Measurements from ENCODE around the gene TECTB.

TECTB gene

GRCh38 chr10:112311481-112311880 lies 28.3 kb downstream of the TECTB start:
- no peak for DNase-seq (ENCODE audit: low read depth)

GRCh38 chr10:112313234-112313633 lies 30.0 kb downstream of the TECTB start:
- no peak for DNase-seq (ENCODE audit: low read depth)

GRCh38 chr10:112313911-112314310 lies 30.7 kb downstream of the TECTB start:
- no peak for DNase-seq (ENCODE audit: low read depth)

GRCh38 chr10:112314822-112315474 lies 31.7 kb downstream of the TECTB start:
- peak; percentile 28 for DNase-seq (ENCODE audit: low read depth)

GRCh38 chr10:112327678-112328077 lies 44.5 kb downstream of the TECTB start:
- DNase-seq (ENCODE audit: low read depth) = no peak

- no peak for DNase-seq (ENCODE audit: low read depth)
These were observed 47.0 kb downstream of the TECTB start for GRCh38 chr10:112330162-112330561.

GRCh38 chr10:112330607-112331160 lies 47.5 kb downstream of the TECTB start:
- no peak for DNase-seq (ENCODE audit: low read depth)

GRCh38 chr10:112332022-112332421 lies 48.8 kb downstream of the TECTB start:
- DNase-seq (ENCODE audit: low read depth) = no peak

GRCh38 chr10:112332509-112333228 lies 49.5 kb downstream of the TECTB start:
- DNase-seq (ENCODE audit: low read depth) = no peak

GRCh38 chr10:112333452-112333851 lies 50.3 kb downstream of the TECTB start:
- DNase-seq (ENCODE audit: low read depth) = no peak

GRCh38 chr10:112335111-112335867 lies 52.1 kb downstream of the TECTB start:
- no peak for DNase-seq (ENCODE audit: low read depth)

- DNase-seq (ENCODE audit: low read depth) = no peak
These were observed 52.7 kb downstream of the TECTB start for GRCh38 chr10:112335868-112336265.

- no peak for DNase-seq (ENCODE audit: low read depth)
These were observed 53.5 kb downstream of the TECTB start for GRCh38 chr10:112336556-112337201.

GRCh38 chr10:112338957-112339356 lies 55.8 kb downstream of the TECTB start:
- no peak for DNase-seq (ENCODE audit: low read depth)

GRCh38 chr10:112340601-112341000 lies 57.4 kb downstream of the TECTB start:
- DNase-seq (ENCODE audit: low read depth) = no peak

- DNase-seq (ENCODE audit: low read depth) = no peak
These were observed 60.0 kb downstream of the TECTB start for GRCh38 chr10:112343056-112343806.

GRCh38 chr10:112344261-112344660 lies 61.1 kb downstream of the TECTB start:
- DNase-seq (ENCODE audit: low read depth) = no peak

GRCh38 chr10:112345202-112345601 lies 62.0 kb downstream of the TECTB start:
- no peak for DNase-seq (ENCODE audit: low read depth)

- DNase-seq (ENCODE audit: low read depth) = no peak
These were observed 62.5 kb downstream of the TECTB start for GRCh38 chr10:112345743-112346142.

GRCh38 chr10:112346774-112347173 lies 63.6 kb downstream of the TECTB start:
- no peak for DNase-seq (ENCODE audit: low read depth)
